GM12878 (cell line): Measurements from ENCODE around the gene APOBEC3B. TPM values are rescaled to one million over a fixed set of nuclear protein-coding genes. Genes with fewer than 3 reads are reported as not detected.

Source experiments
- ATAC-seq: fragments of 200-7000 bp; cut with Tn5 transposase; 3 replicates; pipeline ENCODE4 v1.9.1; 2020; ENCODE audit warnings: mild to moderate bottlenecking, moderate library complexity
- BruUV-seq: library from RNA; stranded (reverse); fragments of 400-500 nt; replicated peaks from 2 replicates; lab custom pipeline; 2021; lab: Mats Ljungman, UMichigan
- CTCF ChIA-PET: fragments of 300-600 bp; sonication (Branson Sonifier 250); formaldehyde crosslinking; extraction: SDS; loops from one replicate; lab custom pipeline; 2021; ENCODE audit warnings: inconsistent platforms; lab: Yijun Ruan, JAX
- POLR2A ChIA-PET: fragments of 350-600 bp; formaldehyde crosslinking; extraction: SDS; loops from one replicate; lab custom pipeline; 2021; ENCODE audit warnings: inconsistent platforms; lab: Charles Lee
- RAD21 ChIA-PET: fragments of 300-600 bp; sonication (Branson Sonifier 250); formaldehyde crosslinking; loops from one replicate; lab custom pipeline; 2023; ENCODE audit warnings: antibody characterized with exemption; ENCODE audit not compliant: unreplicated experiment; lab: Charles Lee
- SMC1A ChIA-PET: fragments of 300-600 bp; sonication (Branson Sonifier 250); formaldehyde crosslinking; loops from one replicate; lab custom pipeline; 2023; ENCODE audit not compliant: unreplicated experiment, uncharacterized antibody; lab: Charles Lee
- DNase-seq: peaks from one replicate; pipeline ENCODE4 v3.0.0-alpha.2; 2011; ENCODE audit warnings: low read depth, low spot score
- FAIRE-seq: peaks from 3 replicates; lab custom pipeline; 2011; peaks lifted over from hg19 to GRCh38; lab: Jason Lieb, UNC
- H2AFZ ChIP-seq: 2 replicates; pipeline ENCODE4 v1.6.0; 2011; ENCODE audit warnings: low read depth, low read length, control low read depth; ENCODE audit not compliant: control insufficient read depth
- H3K27ac ChIP-seq: 2 replicates; pipeline ENCODE4 v1.5.1; 2011; ENCODE audit warnings: control low read depth; ENCODE audit not compliant: control insufficient read depth, insufficient read depth
- H3K27me3 ChIP-seq, 2 experiments: replicated peaks in 1 of 2; 2 replicates each; pipeline versions ENCODE4 v1.6.0 to v1.6.1; 2011; ENCODE audit warnings: low read length in 1 of 2; ENCODE audit not compliant: control insufficient read depth in 2 of 2, insufficient read depth in 2 of 2
- H3K36me3 ChIP-seq, 2 experiments: 2 replicates each; pipeline ENCODE4 v1.5.1; 2011; ENCODE audit warnings: low read length in 1 of 2; ENCODE audit not compliant: control insufficient read depth in 2 of 2, insufficient read depth in 2 of 2
- H3K4me1 ChIP-seq: 2 replicates; pipeline ENCODE4 v1.6.1; 2011; ENCODE audit warnings: mild to moderate bottlenecking, low read length, moderate library complexity, mixed read lengths; ENCODE audit not compliant: control insufficient read depth, insufficient read depth
- H3K4me2 ChIP-seq: 2 replicates; pipeline ENCODE4 v1.6.0; 2011; ENCODE audit warnings: control low read depth; ENCODE audit not compliant: control insufficient read depth, insufficient read depth
- H3K4me3 ChIP-seq: fragments of 200-600 bp; sonication (generic); 2 replicates; pipeline ENCODE4 v1.5.1; 2016
- H3K79me2 ChIP-seq: 2 replicates; pipeline ENCODE4 v1.6.0; 2011; ENCODE audit warnings: low read length; ENCODE audit not compliant: control insufficient read depth, insufficient read depth
- H3K9ac ChIP-seq: 2 replicates; pipeline ENCODE4 v1.8.0; 2011; ENCODE audit warnings: low read length, control low read depth, mixed read lengths; ENCODE audit not compliant: control insufficient read depth, insufficient read depth
- H3K9me3 ChIP-seq: replicated peaks from 3 replicates; pipeline ENCODE4 v1.5.1; 2011; ENCODE audit warnings: mild to moderate bottlenecking, low read length; ENCODE audit not compliant: control insufficient read depth, insufficient read depth
- H4K20me1 ChIP-seq: 2 replicates; pipeline ENCODE4 v1.6.0; 2011; ENCODE audit not compliant: control insufficient read depth, insufficient read depth
- ATF7 ChIP-seq: fragments of 450-650 bp; IDR thresholded peaks from 2 replicates; pipeline ENCODE4 v1.6.1; 2016; ENCODE audit warnings: low read depth, mild to moderate bottlenecking
- CREM ChIP-seq: IDR thresholded peaks from 2 replicates; pipeline ENCODE4 v1.6.1; 2014; ENCODE audit warnings: antibody characterized with exemption, low read depth
- DPF2 ChIP-seq: fragments of 450-650 bp; IDR thresholded peaks from 2 replicates; pipeline ENCODE4 v1.6.1; 2017; ENCODE audit warnings: mild to moderate bottlenecking
- ETV6 ChIP-seq, 2 experiments: fragments of 450-650 bp in 1 of 2; IDR thresholded peaks in 1 of 2; conservative IDR thresholded peaks in 1 of 2; 2 replicates each; pipeline ENCODE4 v1.6.1; 2014; ENCODE audit warnings: antibody characterized with exemption in 1 of 2, borderline replicate concordance in 1 of 2, low read depth in 1 of 2, mild to moderate bottlenecking in 1 of 2, moderate library complexity in 1 of 2
- FOXK2 ChIP-seq: fragments of 450-650 bp; IDR thresholded peaks from 2 replicates; pipeline ENCODE4 v1.6.1; 2017; ENCODE audit warnings: mild to moderate bottlenecking, moderate library complexity
- GATAD2B ChIP-seq: fragments of 450-650 bp; conservative IDR thresholded peaks from 2 replicates; pipeline ENCODE4 v1.6.1; 2017; ENCODE audit warnings: low read depth, mild to moderate bottlenecking, moderate library complexity
- HDAC6 ChIP-seq: fragments of 200-600 bp; sonication (generic); IDR thresholded peaks from one replicate; pipeline ENCODE4 v1.8.0; 2017; ENCODE audit warnings: antibody characterized with exemption; ENCODE audit not compliant: unreplicated experiment
- HDGF ChIP-seq: fragments of 450-650 bp; IDR thresholded peaks from 2 replicates; pipeline ENCODE4 v1.6.1; 2016; ENCODE audit warnings: antibody characterized with exemption
- LARP7 ChIP-seq: fragments of 450-650 bp; IDR thresholded peaks from 2 replicates; pipeline ENCODE4 v1.6.1; 2017; ENCODE audit warnings: mild to moderate bottlenecking
- PML ChIP-seq: IDR thresholded peaks from 2 replicates; pipeline ENCODE4 v1.6.1; 2012; ENCODE audit warnings: low read length, inconsistent platforms
- POLR2A ChIP-seq: IDR thresholded peaks from 2 replicates; pipeline ENCODE4 v1.6.1; 2011; ENCODE audit warnings: low read depth, mild to moderate bottlenecking, low read length
- RFX5 ChIP-seq: IDR thresholded peaks from 2 replicates; pipeline ENCODE4 v1.6.1; 2011; ENCODE audit warnings: low read depth, low read length, improper control_type of control experiment
- SIX5 ChIP-seq: IDR thresholded peaks from 2 replicates; pipeline ENCODE4 v1.6.1; 2011; ENCODE audit warnings: mild to moderate bottlenecking, low read depth, low read length, moderate library complexity; ENCODE audit not compliant: severe bottlenecking
- SPI1 ChIP-seq: IDR thresholded peaks from 2 replicates; pipeline ENCODE4 v1.6.1; 2011; ENCODE audit warnings: low read depth, mild to moderate bottlenecking, low read length, moderate library complexity, borderline replicate concordance; ENCODE audit not compliant: insufficient read depth
- SREBF1 ChIP-seq: IDR thresholded peaks from 2 replicates; pipeline ENCODE4 v1.6.1; 2012; ENCODE audit warnings: mild to moderate bottlenecking, low read length
- TBL1XR1 ChIP-seq: IDR thresholded peaks from 2 replicates; pipeline ENCODE4 v1.6.1; 2012; ENCODE audit warnings: low read depth, low read length, improper control_type of control experiment
- ZNF24 ChIP-seq: fragments of 450-650 bp; IDR thresholded peaks from 2 replicates; pipeline ENCODE4 v1.6.1; 2017; ENCODE audit warnings: antibody characterized with exemption, mild to moderate bottlenecking
- WGBS: methylation state at CpG from one replicate; pipeline ENCODE4 v1.1.6; 2016; ENCODE audit warnings: low lambda C conversion rate; ENCODE audit not compliant: insufficient replicate concordance, insufficient coverage; ENCODE audit errors: missing lambda C conversion rate; 5-methylcytosine and 5-hydroxymethylcytosine counted together
- in situ Hi-C: fragments of 300-500 bp; cut with MboI; formaldehyde crosslinking; loops from 9 replicates; pipeline ENCODE4 v1.14.3; 2018; ENCODE audit warnings: mixed read lengths
- intact Hi-C: fragments of 100-400 bp; cut with micrococcal nuclease; formaldehyde crosslinking; loops from one replicate; pipeline ENCODE4 v1.14.2; 2022; ENCODE audit not compliant: unreplicated experiment
- polyA plus RNA-seq, 11 experiments: library from polyadenylated mRNA; depleted of rRNA in 4 of 11; unstranded in 6 of 11; stranded (reverse) in 5 of 11; fragments of >200 nt; fragmentation: Nextera tagmentation in 4 of 11; fragmentation: Illumina TruSeq in 1 of 11; extraction: Ambion mirVana in 4 of 11; extraction: Trizol in 1 of 11; gene quantifications; 1 replicate in 1 of 11; 2 replicates in 10 of 11; pipeline versions ENCODE4 v1.2.1 to v1.2.3, GENCODE V29; 2011 to 2016; ENCODE audit warnings: inconsistent platforms in 2 of 11, missing spikeins in 2 of 11, low read depth in 1 of 11
- total RNA-seq, 4 experiments: library from RNA; depleted of rRNA in 3 of 4; stranded (reverse); fragments of >200 nt in 3 of 4; fragmentation: Illumina TruSeq in 1 of 4; extraction: Trizol in 1 of 4; gene quantifications; 2 replicates each; pipeline versions ENCODE4 v1.2.1 to v1.2.3, GENCODE V29; 2013 to 2021
- TF ChIP-seq, protein P1 (sequence below): fragments of 450-650 bp; IDR thresholded peaks from 2 replicates; pipeline ENCODE4 v1.6.1; 2017; ENCODE audit warnings: mild to moderate bottlenecking
- TF ChIP-seq, protein P2 (sequence below): fragments of 450-650 bp; IDR thresholded peaks from 2 replicates; pipeline ENCODE4 v1.6.1; 2018; ENCODE audit warnings: borderline replicate concordance, mild to moderate bottlenecking; ENCODE audit not compliant: partially characterized antibody
- TF ChIP-seq, protein P3 (sequence below): fragments of 450-650 bp; IDR thresholded peaks from 2 replicates; pipeline ENCODE4 v1.6.1; 2017; ENCODE audit warnings: mild to moderate bottlenecking, moderate library complexity

Gene APOBEC3B
- total and polyA plus RNA-seq, 10 of the 15 experiments (the other 5 are each of a cell fraction or from before 2014, with no cell fraction given): 2.4 to 75.1 (median 30.9) TPM

- no peak for DNase-seq
- H4K20me1 ChIP-seq: no peaks in the 10 kb centered on the region
- TF ChIP-seq DPF2: no peak
- TF ChIP-seq POLR2A: no peak
- TF ChIP-seq ETV6 (conservative IDR thresholded peaks at IDR 0.05 in 1 of 2, IDR thresholded peaks at IDR 0.05 in 1 of 2; ENCODE audit: borderline replicate concordance in 1 of 2, low read depth in 1 of 2): no peak
- TF ChIP-seq HDAC6: no peak
- no peak for TF ChIP-seq ATF7
- TF ChIP-seq ZNF24: no peak
- TF ChIP-seq CREM: no peak
- TF ChIP-seq, protein P1, sequence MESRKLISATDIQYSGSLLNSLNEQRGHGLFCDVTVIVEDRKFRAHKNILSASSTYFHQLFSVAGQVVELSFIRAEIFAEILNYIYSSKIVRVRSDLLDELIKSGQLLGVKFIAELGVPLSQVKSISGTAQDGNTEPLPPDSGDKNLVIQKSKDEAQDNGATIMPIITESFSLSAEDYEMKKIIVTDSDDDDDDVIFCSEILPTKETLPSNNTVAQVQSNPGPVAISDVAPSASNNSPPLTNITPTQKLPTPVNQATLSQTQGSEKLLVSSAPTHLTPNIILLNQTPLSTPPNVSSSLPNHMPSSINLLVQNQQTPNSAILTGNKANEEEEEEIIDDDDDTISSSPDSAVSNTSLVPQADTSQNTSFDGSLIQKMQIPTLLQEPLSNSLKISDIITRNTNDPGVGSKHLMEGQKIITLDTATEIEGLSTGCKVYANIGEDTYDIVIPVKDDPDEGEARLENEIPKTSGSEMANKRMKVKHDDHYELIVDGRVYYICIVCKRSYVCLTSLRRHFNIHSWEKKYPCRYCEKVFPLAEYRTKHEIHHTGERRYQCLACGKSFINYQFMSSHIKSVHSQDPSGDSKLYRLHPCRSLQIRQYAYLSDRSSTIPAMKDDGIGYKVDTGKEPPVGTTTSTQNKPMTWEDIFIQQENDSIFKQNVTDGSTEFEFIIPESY: no peak
- TF ChIP-seq TBL1XR1: no peak
- TF ChIP-seq FOXK2: no peak
- TF ChIP-seq SPI1: no peak
- TF ChIP-seq, protein P2, sequence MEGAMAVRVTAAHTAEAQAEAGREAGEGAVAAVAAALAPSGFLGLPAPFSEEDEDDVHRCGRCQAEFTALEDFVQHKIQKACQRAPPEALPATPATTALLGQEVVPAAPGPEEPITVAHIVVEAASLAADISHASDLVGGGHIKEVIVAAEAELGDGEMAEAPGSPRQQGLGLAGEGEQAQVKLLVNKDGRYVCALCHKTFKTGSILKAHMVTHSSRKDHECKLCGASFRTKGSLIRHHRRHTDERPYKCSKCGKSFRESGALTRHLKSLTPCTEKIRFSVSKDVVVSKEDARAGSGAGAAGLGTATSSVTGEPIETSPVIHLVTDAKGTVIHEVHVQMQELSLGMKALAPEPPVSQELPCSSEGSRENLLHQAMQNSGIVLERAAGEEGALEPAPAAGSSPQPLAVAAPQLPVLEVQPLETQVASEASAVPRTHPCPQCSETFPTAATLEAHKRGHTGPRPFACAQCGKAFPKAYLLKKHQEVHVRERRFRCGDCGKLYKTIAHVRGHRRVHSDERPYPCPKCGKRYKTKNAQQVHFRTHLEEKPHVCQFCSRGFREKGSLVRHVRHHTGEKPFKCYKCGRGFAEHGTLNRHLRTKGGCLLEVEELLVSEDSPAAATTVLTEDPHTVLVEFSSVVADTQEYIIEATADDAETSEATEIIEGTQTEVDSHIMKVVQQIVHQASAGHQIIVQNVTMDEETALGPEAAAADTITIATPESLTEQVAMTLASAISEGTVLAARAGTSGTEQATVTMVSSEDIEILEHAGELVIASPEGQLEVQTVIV: no peak
- no peak for TF ChIP-seq HDGF
- TF ChIP-seq SREBF1: no peak
- no peak for TF ChIP-seq PML
- TF ChIP-seq LARP7: no peak
- no peak for TF ChIP-seq GATAD2B
- TF ChIP-seq SIX5: no peak
- TF ChIP-seq, protein P3, sequence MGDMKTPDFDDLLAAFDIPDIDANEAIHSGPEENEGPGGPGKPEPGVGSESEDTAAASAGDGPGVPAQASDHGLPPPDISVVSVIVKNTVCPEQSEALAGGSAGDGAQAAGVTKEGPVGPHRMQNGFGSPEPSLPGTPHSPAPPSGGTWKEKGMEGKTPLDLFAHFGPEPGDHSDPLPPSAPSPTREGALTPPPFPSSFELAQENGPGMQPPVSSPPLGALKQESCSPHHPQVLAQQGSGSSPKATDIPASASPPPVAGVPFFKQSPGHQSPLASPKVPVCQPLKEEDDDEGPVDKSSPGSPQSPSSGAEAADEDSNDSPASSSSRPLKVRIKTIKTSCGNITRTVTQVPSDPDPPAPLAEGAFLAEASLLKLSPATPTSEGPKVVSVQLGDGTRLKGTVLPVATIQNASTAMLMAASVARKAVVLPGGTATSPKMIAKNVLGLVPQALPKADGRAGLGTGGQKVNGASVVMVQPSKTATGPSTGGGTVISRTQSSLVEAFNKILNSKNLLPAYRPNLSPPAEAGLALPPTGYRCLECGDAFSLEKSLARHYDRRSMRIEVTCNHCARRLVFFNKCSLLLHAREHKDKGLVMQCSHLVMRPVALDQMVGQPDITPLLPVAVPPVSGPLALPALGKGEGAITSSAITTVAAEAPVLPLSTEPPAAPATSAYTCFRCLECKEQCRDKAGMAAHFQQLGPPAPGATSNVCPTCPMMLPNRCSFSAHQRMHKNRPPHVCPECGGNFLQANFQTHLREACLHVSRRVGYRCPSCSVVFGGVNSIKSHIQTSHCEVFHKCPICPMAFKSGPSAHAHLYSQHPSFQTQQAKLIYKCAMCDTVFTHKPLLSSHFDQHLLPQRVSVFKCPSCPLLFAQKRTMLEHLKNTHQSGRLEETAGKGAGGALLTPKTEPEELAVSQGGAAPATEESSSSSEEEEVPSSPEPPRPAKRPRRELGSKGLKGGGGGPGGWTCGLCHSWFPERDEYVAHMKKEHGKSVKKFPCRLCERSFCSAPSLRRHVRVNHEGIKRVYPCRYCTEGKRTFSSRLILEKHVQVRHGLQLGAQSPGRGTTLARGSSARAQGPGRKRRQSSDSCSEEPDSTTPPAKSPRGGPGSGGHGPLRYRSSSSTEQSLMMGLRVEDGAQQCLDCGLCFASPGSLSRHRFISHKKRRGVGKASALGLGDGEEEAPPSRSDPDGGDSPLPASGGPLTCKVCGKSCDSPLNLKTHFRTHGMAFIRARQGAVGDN: no peak
- TF ChIP-seq RFX5: no peak
- no TSS peak for BruUV-seq
- SMC1A ChIA-PET: no interaction called here
- intact Hi-C loops (no loop called here), in situ Hi-C loops (no loop called here)
- H3K4me3 ChIP-seq: no peak overlapping the region
- H3K27me3 ChIP-seq: no peaks in the 10 kb centered on the region
- H3K9ac ChIP-seq: no peak overlapping the region
- H3K4me2 ChIP-seq: no peak overlapping the region
- 27% methylated on average over 8 of the region's 8 CpGs for WGBS
- FAIRE-seq: no peak
- H2AFZ ChIP-seq: no peak overlapping the region
- no peaks in the 10 kb centered on the region for H3K79me2 ChIP-seq
- RAD21 ChIA-PET: no interaction called here
- POLR2A ChIA-PET: no interaction called here
- no peak for ATAC-seq
- H3K36me3 ChIP-seq: no peaks in the 10 kb centered on the region
- H3K9me3 ChIP-seq: no peaks in the 10 kb centered on the region
- CTCF ChIA-PET: no interaction called here
- H3K27ac ChIP-seq: no peak overlapping the region
- H3K4me1 ChIP-seq: peaks cover 11% of the 10 kb centered on the region
Observed at GRCh38 chr22:38959590-38959989, 22.6 kb upstream of the APOBEC3B start.
